ENCODE results near the gene TCF21. TPM values are rescaled to one million over a fixed set of nuclear protein-coding genes. Genes with fewer than 3 reads are reported as not detected.

The TCF21 gene
- total RNA-seq: 1 to 10 TPM; 1.8 to 9.5 (median 3.9) TPM
- 1 to 10 TPM; 1.9 to 5.1 TPM for polyA plus RNA-seq
- long read RNA-seq, donor 1, full-length matches to known transcripts: 8 of 8 reads
- long read RNA-seq, donor 1, partial matches to known transcripts: 0 of 8 reads
- long read RNA-seq, donor 1, other reads (novel, unspliced or antisense): 0 of 8 reads
- long read RNA-seq, donor 2, full-length matches to known transcripts: 28 of 32 reads
- long read RNA-seq, donor 2, partial matches to known transcripts: 4 of 32 reads
- long read RNA-seq, donor 2, other reads (novel, unspliced or antisense): 0 of 32 reads
- long read RNA-seq, donor 3, full-length matches to known transcripts: 2 of 4 reads
- long read RNA-seq, donor 3, partial matches to known transcripts: 2 of 4 reads
- long read RNA-seq, donor 3, other reads (novel, unspliced or antisense): 0 of 4 reads

DNA sequence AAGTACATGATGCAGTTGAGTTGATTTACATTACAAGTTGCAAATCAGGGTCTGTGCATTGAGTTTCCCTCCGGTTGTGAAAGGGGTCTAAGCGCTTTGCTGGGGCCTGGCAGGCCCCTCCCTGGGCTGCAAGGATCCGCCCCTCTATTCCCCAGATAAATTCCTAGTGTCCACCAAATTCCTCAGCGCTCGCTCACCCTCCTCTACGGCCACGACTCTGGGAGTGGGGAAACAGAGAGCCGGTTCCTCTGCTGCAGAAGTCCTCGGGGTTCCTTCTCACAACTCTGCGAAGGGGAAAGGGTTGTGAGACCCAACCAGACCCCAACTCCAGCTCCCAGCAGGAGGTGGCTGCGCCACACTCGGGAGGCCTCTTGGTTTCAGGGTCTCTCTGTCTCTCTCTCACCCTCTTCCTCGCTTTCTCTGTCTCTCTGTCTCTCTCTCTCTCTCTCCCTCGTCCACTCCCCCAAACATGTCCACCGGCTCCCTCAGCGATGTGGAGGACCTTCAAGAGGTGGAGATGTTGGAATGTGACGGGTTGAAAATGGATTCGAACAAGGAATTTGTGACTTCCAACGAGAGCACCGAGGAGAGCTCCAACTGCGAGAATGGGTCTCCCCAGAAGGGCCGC lies at the start of gene TCF21:
TCF21 (plus strand) TSS at position 185 of the 628 bp plus-strand sequence; CDS start at position 470, 285 bp downstream.
- Histone ChIP-seq H3K27me3 (peaks cover 4 to 91% (median 54%) of the 10 kb centered on the region in 9 donors), H3K9me3 (no peaks in the 10 kb centered on the region), H3K4me3 (peak within 1 kb of the TSS; percentile 5 to 74 (median 55)), H3K27ac (peak within 1 kb of the TSS; percentile 53 to 90 (median 81)), H3K36me3 (peaks cover 0 to 14% (median 0%) of the 10 kb centered on the region in 9 donors), H3K4me1 (peaks cover 0 to 22% (median 6%) of the 10 kb centered on the region in 12 donors)
- intact Hi-C loops (cut with DNase I): no loop called here
- peak; percentile 68 to 88 (median 88) for ATAC-seq
- 3 to 11% (median 6%) methylated on average over 20 to 22 of the region's 22 CpGs for WGBS, 4 donors
- peak; percentile 49 to 72 (median 67) for DNase-seq
- no peak for TF ChIP-seq CTCF (IDR thresholded peaks at IDR 0.05)
- TF ChIP-seq POLR2A (IDR thresholded peaks at IDR 0.05): peak in 1 of 2 donors; percentile 21

GRCh38 chr6:133841176-133841575 lies 47.7 kb upstream of the TCF21 start:
- Histone ChIP-seq H3K36me3 (no peaks in the 10 kb centered on the region), H3K9me3 (no peaks in the 10 kb centered on the region), H3K4me1 (peaks cover 0 to 5% (median 0%) of the 10 kb centered on the region in 12 donors), H3K4me3 (no peak overlapping the region), H3K27ac (no peak overlapping the region), H3K27me3 (peaks cover 0 to 19% (median 3%) of the 10 kb centered on the region in 9 donors)
- intact Hi-C loops (cut with DNase I): no loop called here
- 47 to 62% (median 51%) methylated on average over 3 of the region's 3 CpGs for WGBS, 4 donors
- no peak for DNase-seq
- ATAC-seq: no peak
- no peak for TF ChIP-seq POLR2A (IDR thresholded peaks at IDR 0.05)
- no peak for TF ChIP-seq CTCF (IDR thresholded peaks at IDR 0.05)

DNA sequence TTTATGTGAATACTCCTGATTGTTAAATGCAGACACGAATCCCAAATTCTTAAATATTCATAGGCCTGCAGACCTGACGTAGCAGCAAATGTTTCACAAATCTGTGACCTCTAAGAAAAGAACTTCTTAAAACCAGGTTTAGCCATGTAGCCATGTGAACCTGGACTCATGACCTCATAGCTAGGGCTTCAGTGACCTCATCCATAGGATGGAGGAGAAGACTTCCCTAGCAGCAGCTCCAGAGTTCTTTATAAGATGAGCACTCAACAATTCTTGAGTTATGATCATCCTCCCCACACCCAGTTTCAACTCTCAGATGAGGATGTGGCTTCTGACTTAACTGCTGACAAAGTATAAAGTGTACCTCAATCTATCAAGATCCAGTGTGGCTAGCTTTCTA lies 45.8 kb upstream of the TCF21 start:
- TF ChIP-seq CTCF (IDR thresholded peaks at IDR 0.05) (no peak), POLR2A (IDR thresholded peaks at IDR 0.05) (no peak)
- 84 to 90% (median 87%) methylated on average over 2 of the region's 2 CpGs for WGBS, 4 donors
- Histone ChIP-seq H3K4me3 (no peak overlapping the region), H3K4me1 (peaks cover 0 to under 1% (median 0%) of the 10 kb centered on the region in 12 donors), H3K27me3 (peaks cover 0 to 12% (median under 1%) of the 10 kb centered on the region in 9 donors), H3K27ac (no peak overlapping the region), H3K36me3 (no peaks in the 10 kb centered on the region), H3K9me3 (no peaks in the 10 kb centered on the region)
- DNase-seq: no peak
- ATAC-seq: no peak
- intact Hi-C loops (cut with DNase I): no loop called here

- no peak for TF ChIP-seq POLR2A (IDR thresholded peaks at IDR 0.05)
- no peak for TF ChIP-seq CTCF (IDR thresholded peaks at IDR 0.05)
- WGBS, 4 donors: 74 to 84% (median 77%) methylated on average over 1 of the region's 1 CpG
- Histone ChIP-seq H3K4me1 (no peaks in the 10 kb centered on the region), H3K9me3 (no peaks in the 10 kb centered on the region), H3K27ac (no peak overlapping the region), H3K36me3 (no peaks in the 10 kb centered on the region), H3K4me3 (no peak overlapping the region), H3K27me3 (peaks cover 0 to 8% (median 0%) of the 10 kb centered on the region in 9 donors)
- DNase-seq: no peak
- no peak for ATAC-seq
- intact Hi-C loops (cut with DNase I): no loop called here
Measured at GRCh38 chr6:133844709-133845108, 44.2 kb upstream of the TCF21 start.
